K562 (cell line): ENCODE data around the gene ANP32B. TPM values are rescaled to one million over a fixed set of nuclear protein-coding genes. Genes with fewer than 3 reads are reported as not detected.

Experiments used
- BACH1 ChIP-seq: fragments of 200-800 bp; sonication (Bioruptor generic); IDR thresholded peaks from 2 replicates; pipeline ENCODE4 v1.6.1; 2016; ENCODE audit warnings: missing genetic modification characterization, missing compliant biosample characterization
- BHLHE40 ChIP-seq: IDR thresholded peaks from 2 replicates; pipeline ENCODE4 v1.6.1; 2011; ENCODE audit warnings: low read length, improper control_type of control experiment
- CBFB ChIP-seq: sonication (generic); formaldehyde crosslinking; IDR thresholded peaks from 2 replicates; pipeline ENCODE4 v1.4.0; 2020; ENCODE audit warnings: mild to moderate bottlenecking, missing genetic modification reagents
- CEBPG ChIP-seq, 3 experiments: fragments of 200-800 bp in 1 of 3; sonication (Bioruptor generic) in 1 of 3; sonication (generic) in 1 of 3; formaldehyde crosslinking in 1 of 3; IDR thresholded peaks in 2 of 3; conservative IDR thresholded peaks in 1 of 3; 2 replicates each; pipeline versions ENCODE4 v1.6.1 to v1.8.0; 2016 to 2022; ENCODE audit warnings: missing compliant biosample characterization in 2 of 3, missing genetic modification characterization in 2 of 3, mild to moderate bottlenecking in 1 of 3, missing genetic modification reagents in 1 of 3
- DIDO1 ChIP-seq: fragments of 450-650 bp; IDR thresholded peaks from 2 replicates; pipeline ENCODE4 v1.6.1; 2016; ENCODE audit warnings: low read depth, missing biosample characterization, missing genetic modification characterization
- EGR1 ChIP-seq: fragments of 450-650 bp; conservative IDR thresholded peaks from 2 replicates; pipeline ENCODE4 v1.6.1; 2017; ENCODE audit warnings: mild to moderate bottlenecking
- FIP1L1 ChIP-seq: fragments of 200-400 bp; formaldehyde crosslinking; IDR thresholded peaks from 2 replicates; pipeline ENCODE4 v1.6.1; 2018; ENCODE audit warnings: mild to moderate bottlenecking, low read depth, low read length; ENCODE audit not compliant: poor library complexity, severe bottlenecking
- GMEB1 ChIP-seq: fragments of 250-450 bp; sonication (Bioruptor Pico); IDR thresholded peaks from 2 replicates; pipeline ENCODE4 v1.4.0; 2020; ENCODE audit warnings: mild to moderate bottlenecking
- HDAC3 ChIP-seq: fragments of 450-650 bp; IDR thresholded peaks from 2 replicates; pipeline ENCODE4 v1.6.1; 2018; ENCODE audit warnings: borderline replicate concordance, mild to moderate bottlenecking, moderate library complexity; ENCODE audit not compliant: partially characterized antibody
- HMG20A ChIP-seq: fragments of 450-650 bp; formaldehyde crosslinking; conservative IDR thresholded peaks from 2 replicates; pipeline ENCODE4 v1.4.0; 2020; ENCODE audit warnings: mild to moderate bottlenecking, mixed read lengths
- KDM4B ChIP-seq, 2 experiments: fragments of 450-650 bp in 1 of 2; sonication (generic) in 1 of 2; IDR thresholded peaks; 2 replicates each; pipeline ENCODE4 v1.6.1; 2016 to 2017; ENCODE audit warnings: borderline replicate concordance in 2 of 2, antibody characterized with exemption in 1 of 2, low read depth in 1 of 2, mild to moderate bottlenecking in 1 of 2
- KLF10 ChIP-seq: fragments of 250-450 bp; sonication (Bioruptor Pico); IDR thresholded peaks from 2 replicates; pipeline ENCODE4 v1.6.1; 2021; ENCODE audit warnings: matching md5 sums
- KLF6 ChIP-seq: fragments of 250-450 bp; sonication (Bioruptor Pico); IDR thresholded peaks from 2 replicates; pipeline ENCODE4 v1.4.0; 2020; ENCODE audit warnings: mild to moderate bottlenecking, moderate library complexity, borderline replicate concordance
- SLC30A9 ChIP-seq: fragments of 250-450 bp; sonication (Bioruptor Pico); IDR thresholded peaks from 2 replicates; pipeline ENCODE4 v1.8.0; 2022; ENCODE audit warnings: mild to moderate bottlenecking, moderate library complexity
- SP1 ChIP-seq: sonication (generic); formaldehyde crosslinking; IDR thresholded peaks from 2 replicates; pipeline ENCODE4 v1.8.1; 2022; ENCODE audit warnings: mild to moderate bottlenecking, missing genetic modification reagents
- TCF3 ChIP-seq: sonication (generic); formaldehyde crosslinking; IDR thresholded peaks from 2 replicates; pipeline ENCODE4 v1.4.0; 2020; ENCODE audit warnings: mild to moderate bottlenecking, missing genetic modification reagents
- ZEB2 ChIP-seq: fragments of 450-650 bp; IDR thresholded peaks from 2 replicates; pipeline ENCODE4 v1.6.1; 2016
- ZMIZ1 ChIP-seq, 2 experiments: fragments of 150-350 bp in 1 of 2; IDR thresholded peaks; 2 replicates each; pipeline ENCODE4 v1.6.1; 2012 to 2016; ENCODE audit warnings: low read depth in 2 of 2, low read length in 2 of 2, mild to moderate bottlenecking in 1 of 2, moderate library complexity in 1 of 2
- ZNF184 ChIP-seq: sonication (generic); formaldehyde crosslinking; IDR thresholded peaks from 2 replicates; pipeline ENCODE4 v1.5.0; 2020; ENCODE audit warnings: missing genetic modification reagents
- polyA plus RNA-seq, 8 experiments: library from polyadenylated mRNA; depleted of rRNA in 4 of 8; stranded (reverse) in 5 of 8; unstranded in 3 of 8; fragments of >200 nt; fragmentation: Nextera tagmentation in 2 of 8; fragmentation: Illumina TruSeq in 1 of 8; extraction: Ambion mirVana in 2 of 8; extraction: Trizol in 1 of 8; gene quantifications; 2 replicates each; pipeline versions ENCODE4 v1.2.1 to v1.2.3, GENCODE V29; 2011 to 2014; ENCODE audit warnings: inconsistent platforms in 1 of 8, missing spikeins in 1 of 8
- total RNA-seq, 7 experiments: library from RNA; depleted of rRNA in 6 of 7; stranded (reverse); fragments of >200 nt in 6 of 7; fragmentation: Illumina TruSeq in 2 of 7; extraction: Trizol in 2 of 7; gene quantifications; 2 replicates each; pipeline versions ENCODE4 v1.2.1 to v1.2.3, GENCODE V29; 2011 to 2021; ENCODE audit warnings: low replicate concordance in 1 of 7
- TF ChIP-seq, protein P1 (sequence below): fragments of 250-450 bp; sonication (Bioruptor Pico); IDR thresholded peaks from 2 replicates; pipeline ENCODE4 v1.5.0; 2021; ENCODE audit warnings: mild to moderate bottlenecking, moderate library complexity

Gene ANP32B
- total and polyA plus RNA-seq, 9 of the 15 experiments (the other 6 are each of a cell fraction or from before 2014, with no cell fraction given), result 68.9 to 815 (median 141) TPM

DNA sequence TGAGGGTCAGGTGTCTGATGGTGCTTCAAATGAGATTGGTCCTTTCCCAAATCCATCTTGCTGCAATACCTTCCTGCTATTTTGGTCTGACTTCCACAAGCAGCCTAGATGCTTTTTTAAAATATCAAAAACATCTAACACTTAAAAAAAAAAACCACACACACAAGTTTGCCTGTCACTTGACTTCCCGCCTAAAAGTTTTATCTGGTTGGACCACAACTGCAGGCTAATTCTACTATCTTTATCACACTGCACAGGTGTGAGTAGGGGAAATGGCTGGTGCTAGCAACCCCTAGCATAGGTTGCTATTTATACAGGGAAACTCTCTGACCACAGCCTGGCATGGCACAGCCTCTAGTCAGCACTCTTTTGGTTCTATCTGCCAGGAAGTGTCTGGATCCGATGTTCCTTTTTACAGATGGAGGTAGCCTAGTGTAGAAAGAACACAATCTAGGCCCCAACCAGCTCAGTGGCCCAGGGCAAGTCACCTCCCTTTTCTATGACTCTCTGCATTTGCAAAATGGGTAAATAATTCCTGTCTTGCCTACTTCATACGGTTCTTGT lies 45.0 kb upstream of the ANP32B start, which contains the start of gene HEMGN (continued):
- peak; percentile 53; the same call in 1 of the 2 replicates for TF ChIP-seq CBFB (CRISPR knock-in tag)
- no peak for TF ChIP-seq SLC30A9 (CRISPR knock-in tag)
- TF ChIP-seq, protein P1, sequence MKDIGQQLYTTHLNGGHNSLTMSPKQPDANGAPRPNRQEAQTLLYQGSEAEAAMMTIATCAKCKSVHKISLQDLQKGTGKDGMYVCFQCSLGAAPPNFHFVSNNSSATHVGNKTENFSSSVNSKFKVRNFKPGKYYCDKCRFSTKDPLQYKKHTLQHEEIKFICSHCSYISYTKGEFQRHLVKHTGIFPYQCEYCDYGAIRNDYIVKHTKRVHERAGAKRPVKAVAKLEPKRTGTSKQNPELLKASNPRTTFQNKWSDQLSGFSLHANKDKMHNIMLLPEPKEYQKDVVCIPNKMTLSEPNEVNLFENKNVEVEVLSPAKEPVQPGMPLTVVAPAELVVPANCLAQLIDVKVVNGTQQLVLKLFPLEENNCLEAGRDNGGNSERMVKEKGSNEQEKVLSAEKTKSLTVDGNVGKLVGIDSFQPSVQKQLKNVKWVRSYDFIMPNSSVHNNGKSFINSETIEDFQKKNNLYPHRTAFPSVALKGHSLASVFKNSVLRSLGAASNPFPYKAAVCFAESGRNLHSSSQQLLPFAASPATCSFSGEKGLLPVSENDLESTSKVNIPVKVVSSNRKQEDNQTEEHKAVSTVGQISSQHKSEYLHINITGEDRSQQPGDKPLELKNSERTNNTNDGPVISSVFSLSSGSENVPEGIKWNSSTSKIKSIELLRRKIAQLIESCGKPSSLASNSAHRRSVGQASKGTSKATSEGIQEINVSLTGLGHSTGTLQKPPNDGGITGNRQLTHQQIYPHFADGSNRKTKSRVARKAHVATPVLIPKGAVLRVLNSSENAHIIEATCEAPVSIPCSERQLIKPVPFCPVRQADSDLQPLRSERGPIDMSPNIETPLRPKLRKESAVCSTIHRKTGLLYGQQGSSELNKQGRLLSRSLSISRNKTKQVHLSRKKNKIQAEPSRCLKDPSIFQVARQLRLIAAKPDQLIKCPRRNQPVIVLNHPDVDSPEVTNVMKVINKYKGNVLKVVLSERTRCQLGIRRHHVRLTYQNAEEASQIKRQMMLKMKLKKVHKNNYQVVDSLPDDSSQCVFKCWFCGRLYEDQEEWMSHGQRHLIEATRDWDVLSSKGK (CRISPR knock-in tag), result no peak
- TF ChIP-seq ZMIZ1 (IDR thresholded peaks at IDR 0.05; ENCODE audit: low read depth in 2 of 2, low read length in 2 of 2), result peak in 1 of 2 experiments; percentile 95; a peak in 2 of 4 replicates
- no peak for TF ChIP-seq CEBPG (CRISPR knock-in tag; IDR thresholded peaks at IDR 0.05)
- no peak for TF ChIP-seq CEBPG (tag; conservative IDR thresholded peaks at IDR 0.05 in 1 of 2, IDR thresholded peaks at IDR 0.05 in 1 of 2)
- peak; percentile 86 for TF ChIP-seq HDAC3
- no peak for TF ChIP-seq DIDO1 (tag)
- TF ChIP-seq BACH1 (tag), result peak; percentile 53; the same call in 1 of the 2 replicates
- no peak for TF ChIP-seq GMEB1 (CRISPR knock-in tag)
- TF ChIP-seq EGR1, result no peak
- TF ChIP-seq ZNF184, result no peak
- no peak for TF ChIP-seq KLF6 (CRISPR knock-in tag)
- peak; percentile 95 for TF ChIP-seq ZEB2
- TF ChIP-seq SP1, result no peak
- no peak for TF ChIP-seq KDM4B (IDR thresholded peaks at IDR 0.05; ENCODE audit: borderline replicate concordance in 2 of 2, low read depth in 1 of 2)
- no peak for TF ChIP-seq KLF10 (CRISPR knock-in tag)
- no peak for TF ChIP-seq HMG20A (CRISPR knock-in tag)
- peak; percentile 64; the same call in 1 of the 2 replicates for TF ChIP-seq BHLHE40
- TF ChIP-seq FIP1L1, result no peak
- peak; percentile 99 for TF ChIP-seq TCF3
